Type B pancreatic cell (in vitro differentiated cells): ENCODE results near the gene GGACT. TPM values are rescaled to one million over a fixed set of nuclear protein-coding genes. Genes with fewer than 3 reads are reported as not detected.

Source experiments
- DNase-seq: peaks from one replicate; pipeline ENCODE4 v3.0.0; 2021; ENCODE audit warnings: mixed read lengths; ENCODE audit not compliant: unreplicated experiment; ENCODE audit errors: extremely low spot score
- H3K27ac Mint-ChIP-seq: 2 replicates; pipeline ENCODE4 v1.8.0; 2021; ENCODE audit warnings: mild to moderate bottlenecking, mixed read lengths
- H3K27me3 Mint-ChIP-seq: 2 replicates; pipeline ENCODE4 v1.8.0; 2021; ENCODE audit warnings: mixed read lengths
- H3K36me3 Mint-ChIP-seq: 2 replicates; pipeline ENCODE4 v1.8.0; 2021; ENCODE audit warnings: mixed read lengths
- H3K4me1 Mint-ChIP-seq: one replicate; pipeline ENCODE4 v1.8.0; 2021; ENCODE audit warnings: mixed read lengths; ENCODE audit not compliant: unreplicated experiment
- H3K4me3 Mint-ChIP-seq: 2 replicates; pipeline ENCODE4 v1.8.0; 2021; ENCODE audit warnings: mild to moderate bottlenecking, mixed read lengths
- H3K9me3 Mint-ChIP-seq: 2 replicates; pipeline ENCODE4 v1.8.0; 2021; ENCODE audit warnings: mixed read lengths
- CTCF ChIP-seq: fragments of 200-600 bp; sonication (generic); conservative IDR thresholded peaks from 2 replicates; pipeline ENCODE4 v1.5.0; 2021; ENCODE audit warnings: antibody characterized with exemption, mild to moderate bottlenecking
- total RNA-seq: library from RNA; stranded (reverse); gene quantifications from 2 replicates; pipeline ENCODE4 v1.2.1, GENCODE V29; 2021; ENCODE audit warnings: low replicate concordance

The GGACT gene
- total RNA-seq, 1 donor from 2014 or later, result 5.9 TPM

- DNase-seq, result no peak
- Mint-ChIP-seq H3K27me3 (no peaks in the 10 kb centered on the region), H3K9me3 (no peaks in the 10 kb centered on the region), H3K27ac (no peak overlapping the region), H3K4me3 (no peak overlapping the region), H3K36me3 (peaks cover 19% of the 10 kb centered on the region), H3K4me1 (peaks cover 23% of the 10 kb centered on the region)
- no peak for TF ChIP-seq CTCF
Observed at GRCh38 chr13:100600461-100600860, 11.9 kb upstream of the GGACT start.

- Mint-ChIP-seq H3K36me3 (no peaks in the 10 kb centered on the region), H3K27ac (no peak overlapping the region), H3K27me3 (no peaks in the 10 kb centered on the region), H3K9me3 (no peaks in the 10 kb centered on the region), H3K4me3 (no peak overlapping the region), H3K4me1 (peaks cover 8% of the 10 kb centered on the region)
- DNase-seq, result no peak
- no peak for TF ChIP-seq CTCF
Observed at GRCh38 chr13:100597253-100597652, 8.7 kb upstream of the GGACT start.

- DNase-seq, result no peak
- Mint-ChIP-seq H3K9me3 (no peaks in the 10 kb centered on the region), H3K4me1 (peaks cover 8% of the 10 kb centered on the region), H3K27me3 (no peaks in the 10 kb centered on the region), H3K27ac (no peak overlapping the region), H3K4me3 (no peak overlapping the region), H3K36me3 (no peaks in the 10 kb centered on the region)
- TF ChIP-seq CTCF, result no peak
Observed at GRCh38 chr13:100596516-100596915, 7.9 kb upstream of the GGACT start.

GRCh38 chr13:100594731-100595130 lies 6.1 kb upstream of the GGACT start:
- Mint-ChIP-seq H3K9me3 (no peaks in the 10 kb centered on the region), H3K36me3 (no peaks in the 10 kb centered on the region), H3K4me3 (no peak overlapping the region), H3K4me1 (peaks cover 4% of the 10 kb centered on the region), H3K27ac (no peak overlapping the region), H3K27me3 (no peaks in the 10 kb centered on the region)
- TF ChIP-seq CTCF, result peak; percentile 54
- no peak for DNase-seq

- Mint-ChIP-seq H3K36me3 (no peaks in the 10 kb centered on the region), H3K27ac (no peak overlapping the region), H3K4me1 (peaks cover 4% of the 10 kb centered on the region), H3K9me3 (no peaks in the 10 kb centered on the region), H3K27me3 (no peaks in the 10 kb centered on the region), H3K4me3 (no peak overlapping the region)
- TF ChIP-seq CTCF, result no peak
- no peak for DNase-seq
Observed at GRCh38 chr13:100594255-100594654, 5.7 kb upstream of the GGACT start.

GRCh38 chr13:100589178-100589725 lies 663 bp upstream of the GGACT start:
- H3K9me3 Mint-ChIP-seq, result no peaks in the 10 kb centered on the region
- no peaks in the 10 kb centered on the region for H3K27me3 Mint-ChIP-seq
- peak overlapping the region; percentile 74 for H3K27ac Mint-ChIP-seq
- H3K4me1 Mint-ChIP-seq, result peaks cover 10% of the 10 kb centered on the region
- H3K36me3 Mint-ChIP-seq, result no peaks in the 10 kb centered on the region
- peak overlapping the region; percentile 87 for H3K4me3 Mint-ChIP-seq
- DNase-seq, result no peak
- no peak for TF ChIP-seq CTCF
